ENCODE measurements around the gene ADNP.

The ADNP gene

DNA sequence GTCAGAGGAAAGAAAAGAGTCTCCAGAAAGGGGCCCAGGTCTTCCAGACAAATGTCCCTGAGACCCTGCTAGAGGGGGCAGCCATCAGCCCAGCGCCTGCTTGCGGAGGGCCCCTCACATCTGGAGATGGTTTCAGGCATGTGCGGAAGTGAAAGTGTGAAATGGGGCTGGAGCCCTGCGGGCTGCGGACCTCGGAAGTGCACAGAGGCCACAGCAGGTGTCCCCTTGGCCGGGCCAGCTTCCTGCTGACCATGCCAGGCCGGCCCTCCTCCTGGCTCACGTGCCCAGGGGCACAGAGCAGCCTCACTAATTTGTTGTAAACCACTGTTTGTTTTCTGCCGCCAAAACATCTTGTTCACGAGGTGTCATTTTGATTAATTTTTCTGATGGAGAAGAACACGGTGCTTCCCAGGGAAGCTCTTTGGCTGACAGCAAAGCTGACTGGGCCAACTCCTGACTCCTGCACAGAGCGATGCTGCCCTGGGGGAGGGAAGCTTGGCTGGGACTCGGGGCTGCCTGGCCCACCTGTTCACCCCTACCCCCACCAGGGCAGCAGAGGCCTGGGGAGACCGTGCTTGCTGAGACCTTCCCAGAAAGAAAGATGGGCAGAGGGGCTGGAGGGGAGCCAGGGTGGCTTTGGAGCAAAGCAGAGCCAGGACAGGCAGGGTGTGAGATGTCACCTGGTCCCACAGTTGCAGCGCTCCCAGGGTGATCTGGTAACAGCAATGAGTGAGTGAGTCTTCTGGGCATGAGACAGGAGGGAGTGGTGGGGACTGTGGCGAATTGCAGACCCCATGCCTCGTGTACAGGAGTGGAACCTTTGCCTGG lies 82.2 kb downstream of the ADNP start:
- no peak for DNase-seq (ENCODE audit: low read depth)

GRCh38 chr20:50848341-50848808 lies 82.9 kb downstream of the ADNP start:
- no peak for DNase-seq (ENCODE audit: low read depth)

DNA sequence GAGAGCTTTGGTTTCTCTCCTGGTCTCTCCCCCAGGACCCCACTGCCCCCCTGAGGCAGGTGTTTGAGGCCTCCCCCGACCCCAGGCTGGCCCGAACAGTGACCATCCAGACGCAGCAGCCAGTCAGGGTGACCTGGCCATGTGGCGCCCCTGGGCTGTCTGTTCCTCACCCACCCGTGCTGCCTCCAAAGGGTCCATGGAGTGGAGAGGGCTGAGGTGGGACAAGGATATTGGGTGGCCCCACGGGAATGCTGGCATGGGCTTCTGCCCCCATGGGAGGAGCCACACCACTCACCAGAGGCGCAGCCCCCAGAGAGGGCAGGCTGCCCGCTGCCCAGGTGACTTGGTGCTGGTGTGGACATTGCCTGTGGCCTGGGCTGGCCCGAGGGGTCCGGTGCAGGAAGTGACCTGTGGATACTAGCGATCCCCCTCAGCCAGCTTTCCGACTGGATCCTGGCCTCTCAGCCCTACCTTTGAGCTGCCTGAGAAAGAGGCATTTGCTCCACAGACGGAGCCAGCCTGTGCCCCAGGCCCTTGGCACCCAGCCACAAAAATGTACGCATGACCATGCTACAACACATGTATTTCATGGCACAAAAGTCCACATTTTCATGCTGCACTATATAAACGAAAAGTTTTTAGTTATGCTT lies 85.5 kb downstream of the ADNP start:
- no peak for DNase-seq (ENCODE audit: low read depth)

GRCh38 chr20:50844430-50845100 lies 86.7 kb downstream of the ADNP start:
- no peak for DNase-seq (ENCODE audit: low read depth)

- no peak for DNase-seq (ENCODE audit: low read depth)
These were observed 87.6 kb downstream of the ADNP start for GRCh38 chr20:50843331-50844276.

GRCh38 chr20:50842821-50843220 lies 88.4 kb downstream of the ADNP start:
- DNase-seq (ENCODE audit: low read depth), result no peak
